Liver (tissue), 9 donors: Measurements from ENCODE around the gene GSK3A. TPM values are rescaled to one million over a fixed set of nuclear protein-coding genes. Genes with fewer than 3 reads are reported as not detected.

Source experiments
- DNase-seq: peaks from one replicate; pipeline ENCODE4 v3.0.0-alpha.2; 2017; ENCODE audit warnings: low spot score
- H3K27ac ChIP-seq, 2 donors: one replicate each; pipeline ENCODE4 v1.7.0; 2013; ENCODE audit warnings: inconsistent platforms in 2 of 2, low read length in 2 of 2, control low read depth in 1 of 2, low read depth in 1 of 2, mild to moderate bottlenecking in 1 of 2
- H3K27me3 ChIP-seq, 4 donors: one replicate each; pipeline versions ENCODE4 v1.6.1 to v1.7.0; 2013; ENCODE audit warnings: low read length in 3 of 4, inconsistent platforms in 1 of 4, mild to moderate bottlenecking in 1 of 4, moderate library complexity in 1 of 4; ENCODE audit not compliant: control insufficient read depth in 4 of 4, insufficient read depth in 4 of 4
- H3K36me3 ChIP-seq, 4 donors: one replicate each; pipeline versions ENCODE4 v1.6.1 to v1.7.0; 2013; ENCODE audit warnings: low read length in 3 of 4, mild to moderate bottlenecking in 3 of 4, low read depth in 1 of 4, moderate library complexity in 1 of 4; ENCODE audit not compliant: control insufficient read depth in 4 of 4, insufficient read depth in 3 of 4
- H3K4me1 ChIP-seq, 4 donors: one replicate each; pipeline versions ENCODE4 v1.6.1 to v1.7.0; 2013; ENCODE audit warnings: low read length in 3 of 4, mild to moderate bottlenecking in 3 of 4, moderate library complexity in 1 of 4; ENCODE audit not compliant: control insufficient read depth in 4 of 4, insufficient read depth in 4 of 4
- H3K4me3 ChIP-seq, 3 donors: one replicate each; pipeline versions ENCODE4 v1.6.1 to v1.7.0; 2013; ENCODE audit warnings: low read length in 3 of 3, control low read depth in 1 of 3, low read depth in 1 of 3, mild to moderate bottlenecking in 1 of 3
- H3K9ac ChIP-seq, 2 donors: one replicate each; pipeline ENCODE4 v1.7.0; 2013; ENCODE audit warnings: low read length in 2 of 2, mild to moderate bottlenecking in 2 of 2, moderate library complexity in 2 of 2, control low read depth in 1 of 2, low read depth in 1 of 2
- H3K9me3 ChIP-seq, 4 donors: one replicate each; pipeline versions ENCODE4 v1.6.1 to v1.7.0; 2013; ENCODE audit warnings: low read length in 3 of 4; ENCODE audit not compliant: control insufficient read depth in 4 of 4
- EGR1 ChIP-seq, 2 donors: IDR thresholded peaks; 2 replicates each; pipeline ENCODE4 v1.6.1; 2016 to 2018; ENCODE audit warnings: antibody characterized with exemption in 2 of 2, low read depth in 2 of 2
- FOXA1 ChIP-seq: IDR thresholded peaks from 2 replicates; pipeline ENCODE4 v1.6.1; 2016; ENCODE audit warnings: antibody characterized with exemption
- GABPA ChIP-seq, 2 donors: IDR thresholded peaks in 1 of 2; conservative IDR thresholded peaks in 1 of 2; 2 replicates each; pipeline ENCODE4 v1.6.1; 2016; ENCODE audit warnings: antibody characterized with exemption in 2 of 2, mild to moderate bottlenecking in 1 of 2, moderate library complexity in 1 of 2
- HNF4A ChIP-seq, 2 donors: conservative IDR thresholded peaks; 2 replicates each; pipeline ENCODE4 v1.6.1; 2016; ENCODE audit warnings: antibody characterized with exemption in 2 of 2, mild to moderate bottlenecking in 2 of 2
- HNF4G ChIP-seq: IDR thresholded peaks from 2 replicates; pipeline ENCODE4 v1.6.1; 2016; ENCODE audit warnings: antibody characterized with exemption
- JUND ChIP-seq, 2 donors: IDR thresholded peaks; 2 replicates each; pipeline ENCODE4 v1.6.1; 2016; ENCODE audit warnings: antibody characterized with exemption in 2 of 2
- NR2F2 ChIP-seq: IDR thresholded peaks from 2 replicates; pipeline ENCODE4 v1.6.1; 2016; ENCODE audit warnings: antibody characterized with exemption
- RAD21 ChIP-seq, 2 donors: IDR thresholded peaks; 2 replicates each; pipeline ENCODE4 v1.6.1; 2016; ENCODE audit warnings: antibody characterized with exemption in 2 of 2, mild to moderate bottlenecking in 2 of 2
- RXRA ChIP-seq, 2 donors: IDR thresholded peaks; 2 replicates each; pipeline ENCODE4 v1.6.1; 2017 to 2018; ENCODE audit warnings: antibody characterized with exemption in 2 of 2, mild to moderate bottlenecking in 1 of 2
- SP1 ChIP-seq: IDR thresholded peaks from 2 replicates; pipeline ENCODE4 v1.6.1; 2018; ENCODE audit warnings: antibody characterized with exemption, mild to moderate bottlenecking
- TAF1 ChIP-seq: conservative IDR thresholded peaks from 2 replicates; pipeline ENCODE4 v1.6.1; 2016; ENCODE audit warnings: antibody characterized with exemption, mild to moderate bottlenecking
- WGBS: extraction: QIAGEN DNeasy Blood & Tissue Kit; methylation state at CpG from one replicate; pipeline ENCODE4 v1.1.7; 2013; 5-methylcytosine and 5-hydroxymethylcytosine counted together
- polyA plus RNA-seq, 2 donors: library from polyadenylated mRNA; stranded (reverse) in 1 of 2; unstranded in 1 of 2; fragments of 200-250 nt in 1 of 2; fragments of >200 nt in 1 of 2; fragmentation: Nextera tagmentation in 1 of 2; extraction: Ambion mirVana in 1 of 2; gene quantifications; one replicate each; pipeline versions ENCODE4 v1.2.1 to v1.2.3, GENCODE V29; 2013 to 2015
- total RNA-seq, 2 donors: library from RNA; depleted of rRNA; stranded (reverse); fragments of >200 nt; gene quantifications; one replicate each; pipeline ENCODE4 v1.2.3, GENCODE V29; 2014
- TF ChIP-seq, protein P1 (sequence below): IDR thresholded peaks from 2 replicates; pipeline ENCODE4 v1.6.1; 2016; ENCODE audit warnings: antibody characterized with exemption
- TF ChIP-seq, protein P2 (sequence below): IDR thresholded peaks from 2 replicates; pipeline ENCODE4 v1.6.1; 2016; ENCODE audit warnings: antibody characterized with exemption, mild to moderate bottlenecking
- TF ChIP-seq, protein P3 (sequence below): fragments of 150-350 bp; IDR thresholded peaks from 2 replicates; pipeline ENCODE4 v1.5.1; 2017; ENCODE audit warnings: improper control_type of control experiment, low read depth, low read length; ENCODE audit not compliant: missing input control
- TF ChIP-seq, protein P4 (sequence below): IDR thresholded peaks from 2 replicates; pipeline ENCODE4 v1.6.1; 2016; ENCODE audit warnings: antibody characterized with exemption
- TF ChIP-seq, protein P5 (sequence below): IDR thresholded peaks from 2 replicates; pipeline ENCODE4 v1.6.1; 2016; ENCODE audit warnings: antibody characterized with exemption
- donor health status: healthy.
- donor health status: healthy.
- donor health status: healthy.
- donor health status: healthy.
- donor health status: healthy.

Gene GSK3A
- total and polyA plus RNA-seq, 4 donors: 5.9 to 23.1 (median 13.0) TPM

DNA sequence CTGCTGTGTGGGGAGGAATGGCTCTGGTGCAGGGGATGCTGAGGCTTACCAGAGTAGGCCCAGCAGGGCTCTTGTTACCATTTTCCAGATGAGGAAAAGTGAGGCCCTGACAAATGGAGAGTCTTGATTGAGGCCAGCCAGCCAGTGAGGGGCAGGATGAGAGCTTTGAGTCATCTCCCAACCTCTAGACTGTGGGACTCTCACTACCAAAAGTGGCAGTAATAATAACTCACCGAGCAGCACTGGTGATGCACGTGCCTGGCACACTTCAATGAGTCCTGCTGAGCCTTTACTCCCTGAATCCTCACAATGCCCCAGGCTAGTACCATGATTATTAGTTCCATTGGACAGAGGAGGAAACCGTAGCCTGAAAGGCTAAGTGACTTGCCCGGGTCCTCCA is 34.4 kb upstream of the GSK3A start:
- Histone ChIP-seq H3K36me3 (peaks cover 5 to 21% (median 12%) of the 10 kb centered on the region in 4 donors), H3K4me1 (peaks cover 22 to 56% (median 39%) of the 10 kb centered on the region in 4 donors), H3K9ac (no peak overlapping the region), H3K9me3 (no peaks in the 10 kb centered on the region), H3K27ac (no peak overlapping the region), H3K4me3 (no peak overlapping the region), H3K27me3 (no peaks in the 10 kb centered on the region)
- TF ChIP-seq, protein P1, sequence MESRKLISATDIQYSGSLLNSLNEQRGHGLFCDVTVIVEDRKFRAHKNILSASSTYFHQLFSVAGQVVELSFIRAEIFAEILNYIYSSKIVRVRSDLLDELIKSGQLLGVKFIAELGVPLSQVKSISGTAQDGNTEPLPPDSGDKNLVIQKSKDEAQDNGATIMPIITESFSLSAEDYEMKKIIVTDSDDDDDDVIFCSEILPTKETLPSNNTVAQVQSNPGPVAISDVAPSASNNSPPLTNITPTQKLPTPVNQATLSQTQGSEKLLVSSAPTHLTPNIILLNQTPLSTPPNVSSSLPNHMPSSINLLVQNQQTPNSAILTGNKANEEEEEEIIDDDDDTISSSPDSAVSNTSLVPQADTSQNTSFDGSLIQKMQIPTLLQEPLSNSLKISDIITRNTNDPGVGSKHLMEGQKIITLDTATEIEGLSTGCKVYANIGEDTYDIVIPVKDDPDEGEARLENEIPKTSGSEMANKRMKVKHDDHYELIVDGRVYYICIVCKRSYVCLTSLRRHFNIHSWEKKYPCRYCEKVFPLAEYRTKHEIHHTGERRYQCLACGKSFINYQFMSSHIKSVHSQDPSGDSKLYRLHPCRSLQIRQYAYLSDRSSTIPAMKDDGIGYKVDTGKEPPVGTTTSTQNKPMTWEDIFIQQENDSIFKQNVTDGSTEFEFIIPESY: no peak
- no peak for TF ChIP-seq NR2F2
- TF ChIP-seq, protein P2, sequence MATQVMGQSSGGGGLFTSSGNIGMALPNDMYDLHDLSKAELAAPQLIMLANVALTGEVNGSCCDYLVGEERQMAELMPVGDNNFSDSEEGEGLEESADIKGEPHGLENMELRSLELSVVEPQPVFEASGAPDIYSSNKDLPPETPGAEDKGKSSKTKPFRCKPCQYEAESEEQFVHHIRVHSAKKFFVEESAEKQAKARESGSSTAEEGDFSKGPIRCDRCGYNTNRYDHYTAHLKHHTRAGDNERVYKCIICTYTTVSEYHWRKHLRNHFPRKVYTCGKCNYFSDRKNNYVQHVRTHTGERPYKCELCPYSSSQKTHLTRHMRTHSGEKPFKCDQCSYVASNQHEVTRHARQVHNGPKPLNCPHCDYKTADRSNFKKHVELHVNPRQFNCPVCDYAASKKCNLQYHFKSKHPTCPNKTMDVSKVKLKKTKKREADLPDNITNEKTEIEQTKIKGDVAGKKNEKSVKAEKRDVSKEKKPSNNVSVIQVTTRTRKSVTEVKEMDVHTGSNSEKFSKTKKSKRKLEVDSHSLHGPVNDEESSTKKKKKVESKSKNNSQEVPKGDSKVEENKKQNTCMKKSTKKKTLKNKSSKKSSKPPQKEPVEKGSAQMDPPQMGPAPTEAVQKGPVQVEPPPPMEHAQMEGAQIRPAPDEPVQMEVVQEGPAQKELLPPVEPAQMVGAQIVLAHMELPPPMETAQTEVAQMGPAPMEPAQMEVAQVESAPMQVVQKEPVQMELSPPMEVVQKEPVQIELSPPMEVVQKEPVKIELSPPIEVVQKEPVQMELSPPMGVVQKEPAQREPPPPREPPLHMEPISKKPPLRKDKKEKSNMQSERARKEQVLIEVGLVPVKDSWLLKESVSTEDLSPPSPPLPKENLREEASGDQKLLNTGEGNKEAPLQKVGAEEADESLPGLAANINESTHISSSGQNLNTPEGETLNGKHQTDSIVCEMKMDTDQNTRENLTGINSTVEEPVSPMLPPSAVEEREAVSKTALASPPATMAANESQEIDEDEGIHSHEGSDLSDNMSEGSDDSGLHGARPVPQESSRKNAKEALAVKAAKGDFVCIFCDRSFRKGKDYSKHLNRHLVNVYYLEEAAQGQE: no peak
- TF ChIP-seq RXRA (IDR thresholded peaks at IDR 0.05): no peak
- no peak for DNase-seq
- whole genome bisulfite sequencing: 92% methylated on average over 4 of the region's 4 CpGs

DNA sequence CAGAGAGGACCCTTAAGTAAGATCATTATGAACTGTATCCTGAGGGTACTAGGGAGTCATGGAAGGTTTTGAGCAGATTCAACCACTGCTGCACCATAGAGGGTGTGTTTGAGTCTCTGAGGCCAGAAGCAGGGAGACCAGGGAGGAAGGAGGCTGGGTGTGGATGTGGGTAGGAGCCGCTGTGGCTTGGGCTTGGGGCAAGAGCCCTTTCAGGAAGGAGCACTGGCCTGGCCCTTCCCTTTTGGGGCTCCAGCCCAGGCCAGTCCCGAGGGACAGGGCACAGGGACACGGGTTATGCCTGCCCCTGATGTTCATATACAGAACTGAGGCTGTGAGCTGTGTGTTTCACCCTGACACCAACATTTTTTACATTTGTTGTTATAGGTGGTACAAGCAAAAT is 33.9 kb upstream of the GSK3A start:
- peaks cover 23 to 59% (median 39%) of the 10 kb centered on the region in 4 donors for H3K4me1 ChIP-seq
- no peaks in the 10 kb centered on the region for H3K27me3 ChIP-seq
- H3K36me3 ChIP-seq: peaks cover 5 to 21% (median 12%) of the 10 kb centered on the region in 4 donors
- no peaks in the 10 kb centered on the region for H3K9me3 ChIP-seq
- H3K9ac ChIP-seq: no peak overlapping the region
- no peak overlapping the region for H3K4me3 ChIP-seq
- no peak for DNase-seq
- WGBS: 80% methylated on average over 3 of the region's 3 CpGs
- no peak overlapping the region for H3K27ac ChIP-seq
- TF ChIP-seq RXRA (IDR thresholded peaks at IDR 0.05) (no peak), GABPA (IDR thresholded peaks at IDR 0.05 in 1 of 2, conservative IDR thresholded peaks at IDR 0.05 in 1 of 2) (no peak), HNF4G (no peak), EGR1 (IDR thresholded peaks at IDR 0.05; ENCODE audit: low read depth in 2 of 2) (no peak), TAF1 (no peak), RAD21 (IDR thresholded peaks at IDR 0.05) (no peak), JUND (IDR thresholded peaks at IDR 0.05) (no peak), NR2F2 (no peak), SP1 (no peak), HNF4A (conservative IDR thresholded peaks at IDR 0.05) (no peak), FOXA1 (no peak)
- TF ChIP-seq, protein P3, sequence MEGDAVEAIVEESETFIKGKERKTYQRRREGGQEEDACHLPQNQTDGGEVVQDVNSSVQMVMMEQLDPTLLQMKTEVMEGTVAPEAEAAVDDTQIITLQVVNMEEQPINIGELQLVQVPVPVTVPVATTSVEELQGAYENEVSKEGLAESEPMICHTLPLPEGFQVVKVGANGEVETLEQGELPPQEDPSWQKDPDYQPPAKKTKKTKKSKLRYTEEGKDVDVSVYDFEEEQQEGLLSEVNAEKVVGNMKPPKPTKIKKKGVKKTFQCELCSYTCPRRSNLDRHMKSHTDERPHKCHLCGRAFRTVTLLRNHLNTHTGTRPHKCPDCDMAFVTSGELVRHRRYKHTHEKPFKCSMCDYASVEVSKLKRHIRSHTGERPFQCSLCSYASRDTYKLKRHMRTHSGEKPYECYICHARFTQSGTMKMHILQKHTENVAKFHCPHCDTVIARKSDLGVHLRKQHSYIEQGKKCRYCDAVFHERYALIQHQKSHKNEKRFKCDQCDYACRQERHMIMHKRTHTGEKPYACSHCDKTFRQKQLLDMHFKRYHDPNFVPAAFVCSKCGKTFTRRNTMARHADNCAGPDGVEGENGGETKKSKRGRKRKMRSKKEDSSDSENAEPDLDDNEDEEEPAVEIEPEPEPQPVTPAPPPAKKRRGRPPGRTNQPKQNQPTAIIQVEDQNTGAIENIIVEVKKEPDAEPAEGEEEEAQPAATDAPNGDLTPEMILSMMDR: no peak
- TF ChIP-seq, protein P4, sequence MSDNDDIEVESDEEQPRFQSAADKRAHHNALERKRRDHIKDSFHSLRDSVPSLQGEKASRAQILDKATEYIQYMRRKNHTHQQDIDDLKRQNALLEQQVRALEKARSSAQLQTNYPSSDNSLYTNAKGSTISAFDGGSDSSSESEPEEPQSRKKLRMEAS: no peak
- TF ChIP-seq, protein P1: no peak
- TF ChIP-seq, protein P5, sequence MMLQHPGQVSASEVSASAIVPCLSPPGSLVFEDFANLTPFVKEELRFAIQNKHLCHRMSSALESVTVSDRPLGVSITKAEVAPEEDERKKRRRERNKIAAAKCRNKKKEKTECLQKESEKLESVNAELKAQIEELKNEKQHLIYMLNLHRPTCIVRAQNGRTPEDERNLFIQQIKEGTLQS: no peak
